Muscle of back (tissue), 13 donors: Measurements from ENCODE around the gene KLHDC7A. TPM values are rescaled to one million over a fixed set of nuclear protein-coding genes. Genes with fewer than 3 reads are reported as not detected.
"Not testable (repeated sequence)": the region's sequence is repeated elsewhere in the genome, so short reads cannot be mapped to it uniquely, and the experiment has no call there.

ENCODE experiments used
- DNase-seq, 3 donors: peaks; one replicate each; pipeline versions ENCODE4 v3.0.0 to v3.0.0-alpha.2; 2013
- long read RNA-seq, 9 donors: transcript quantifications; one replicate each; lab custom pipeline, GENCODE V29; 2026
- polyA plus RNA-seq, 10 donors: library from polyadenylated mRNA; unstranded; fragments of 120-200 nt; gene quantifications; one replicate each; pipeline ENCODE4 v1.2.1, GENCODE V29; 2013; ENCODE audit not compliant: insufficient read length in 10 of 10

Gene KLHDC7A
- polyA plus RNA-seq, result under 1 TPM in 2 of 10 donors, not detected in 8; 0.03 to 0.04 TPM
- long read RNA-seq, donor 1, result 0 reads
- long read RNA-seq, donor 2, result 0 reads
- long read RNA-seq, donor 3, result 0 reads
- long read RNA-seq, donor 4, result 0 reads
- long read RNA-seq, donor 5, full-length matches to known transcripts, result 1 of 1 reads
- long read RNA-seq, donor 5, partial matches to known transcripts, result 0 of 1 reads
- long read RNA-seq, donor 5, other reads (novel, unspliced or antisense), result 0 of 1 reads
- long read RNA-seq, donor 6, result 0 reads
- long read RNA-seq, donor 7, result 0 reads
- long read RNA-seq, donor 8, result 0 reads
- long read RNA-seq, donor 9, result 0 reads

- DNase-seq, result no peak
Measured at GRCh38 chr1:18480315-18481189, at the start of gene KLHDC7A. TSS of gene KLHDC7A (plus strand) at chr1:18480930. CDS start at chr1:18480982, 52 bp downstream.

DNA sequence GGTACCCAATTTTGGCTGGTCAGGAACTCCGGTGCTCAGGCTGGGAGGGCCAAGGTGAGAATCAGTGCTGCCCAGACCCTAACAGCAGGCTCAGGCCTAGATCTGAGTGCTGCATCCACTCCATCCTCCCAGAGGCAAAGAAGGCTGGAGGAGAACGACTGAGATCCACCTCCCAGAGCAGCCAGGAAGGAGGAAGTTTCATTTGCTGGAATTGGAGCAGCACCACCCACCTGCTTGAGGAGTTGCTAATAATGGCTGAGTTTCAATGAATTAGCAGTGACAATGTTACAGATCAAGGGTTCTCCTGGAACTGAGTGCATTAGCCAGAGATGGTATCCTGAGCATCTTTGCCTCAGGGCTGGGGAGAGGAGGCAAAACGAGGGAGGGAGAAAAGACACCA, 46.7 kb upstream of the KLHDC7A start:
- DNase-seq, result no peak

DNA sequence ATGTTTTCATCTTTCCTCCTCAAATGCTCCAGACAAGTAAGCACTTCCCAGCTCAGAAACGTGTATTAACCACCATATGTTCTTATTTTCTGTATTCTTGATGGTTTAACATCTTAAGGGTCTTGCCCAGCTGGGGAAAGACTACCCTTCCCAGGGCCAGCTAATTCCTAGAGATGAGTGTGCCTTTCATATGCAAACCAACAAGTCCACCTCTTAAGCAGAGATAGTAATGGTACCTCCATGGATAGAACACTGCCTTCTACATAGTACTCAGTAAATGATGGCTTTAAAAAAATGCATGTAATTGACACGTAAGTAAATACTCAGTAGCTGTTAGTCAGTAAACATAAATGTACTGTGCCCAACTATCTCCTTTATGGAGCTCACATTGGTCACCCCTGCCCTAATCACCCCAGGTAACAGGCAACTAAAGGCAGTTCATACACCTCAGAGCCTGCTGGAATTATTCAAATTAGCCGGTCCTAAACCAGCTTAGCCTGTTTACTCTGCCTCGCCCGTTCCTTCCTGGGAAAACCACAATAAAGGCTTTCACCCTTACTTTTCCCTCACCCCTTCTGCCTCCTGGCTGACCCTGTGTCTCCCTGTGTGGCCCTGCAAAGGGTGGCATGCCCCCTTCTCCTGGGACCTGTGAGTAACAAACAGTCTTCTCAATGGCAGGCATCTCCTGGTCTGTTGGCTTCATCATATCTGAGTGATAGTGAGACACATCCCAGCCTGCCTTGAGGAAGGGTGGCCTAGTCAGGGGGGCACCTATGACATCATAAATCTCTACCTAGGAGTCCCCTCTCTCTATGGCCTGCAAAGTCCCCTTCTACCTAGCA, 40.1 kb upstream of the KLHDC7A start:
- DNase-seq, result no peak

GRCh38 chr1:18443587-18444520, 36.9 kb upstream of the KLHDC7A start:
- no peak for DNase-seq

GRCh38 chr1:18444563-18444962, 36.2 kb upstream of the KLHDC7A start:
- DNase-seq, result no peak

DNA sequence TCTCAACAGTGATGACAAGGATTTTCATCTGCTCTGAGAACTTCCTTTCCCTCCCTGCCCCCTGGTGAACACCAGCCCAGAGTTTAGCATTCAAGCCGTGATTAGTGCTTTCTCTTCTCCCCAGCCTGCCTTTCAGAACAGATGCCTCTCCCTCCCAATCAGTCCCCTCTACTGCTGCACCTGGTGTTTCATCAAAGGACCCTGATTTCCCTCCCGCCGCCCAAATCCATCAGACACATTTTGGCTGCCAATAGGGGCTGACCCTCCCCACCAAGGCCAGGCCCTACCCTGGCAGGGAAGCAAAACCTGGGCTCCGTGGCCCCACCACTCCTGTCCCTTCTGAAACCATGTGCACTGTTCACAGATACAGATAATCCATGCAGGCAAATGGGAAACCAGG, 34.0 kb upstream of the KLHDC7A start:
- no peak for DNase-seq

- DNase-seq, result no peak
Measured at GRCh38 chr1:18447509-18448220, 33.1 kb upstream of the KLHDC7A start.

DNA sequence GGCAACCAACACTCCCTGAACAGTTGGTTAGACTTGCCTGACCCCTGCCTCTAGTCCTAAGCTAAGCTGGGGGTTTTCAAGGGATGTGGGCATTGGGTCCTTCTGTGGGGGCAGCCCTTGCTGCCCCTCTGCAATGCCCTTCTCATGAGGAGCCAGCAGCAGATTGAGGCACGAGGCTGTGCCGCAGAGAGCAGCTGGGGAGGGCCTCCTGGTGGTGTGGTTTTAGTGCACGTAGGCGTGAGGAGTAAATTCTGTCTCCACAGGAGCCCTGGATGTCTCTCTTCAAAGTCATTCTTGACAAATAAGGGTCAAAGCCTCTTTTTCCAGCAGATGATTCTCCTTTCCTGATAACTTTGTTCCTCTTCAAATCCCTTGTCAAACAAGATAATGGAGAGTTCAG, 31.8 kb upstream of the KLHDC7A start:
- no peak for DNase-seq

DNA sequence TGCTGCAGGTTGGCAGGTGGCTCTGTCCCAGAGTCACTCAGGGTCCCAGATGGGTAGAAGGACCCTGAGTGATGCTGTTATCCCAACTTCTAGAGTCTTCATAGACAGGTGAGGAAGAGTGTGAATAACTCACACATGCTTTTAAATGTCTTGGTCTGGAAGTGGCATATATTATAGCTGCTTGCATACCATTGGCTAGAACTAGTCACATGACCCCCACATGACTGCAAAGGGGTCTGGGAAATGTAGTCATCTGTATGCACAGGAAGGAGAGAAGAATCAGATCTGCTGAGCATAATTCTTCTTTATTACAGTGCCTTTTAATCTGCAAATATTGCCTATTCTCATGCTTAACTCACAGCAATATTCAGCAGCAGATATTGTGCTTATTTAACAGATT, 28.2 kb upstream of the KLHDC7A start:
- peak in 1 of 3 donors; percentile 11 for DNase-seq

DNA sequence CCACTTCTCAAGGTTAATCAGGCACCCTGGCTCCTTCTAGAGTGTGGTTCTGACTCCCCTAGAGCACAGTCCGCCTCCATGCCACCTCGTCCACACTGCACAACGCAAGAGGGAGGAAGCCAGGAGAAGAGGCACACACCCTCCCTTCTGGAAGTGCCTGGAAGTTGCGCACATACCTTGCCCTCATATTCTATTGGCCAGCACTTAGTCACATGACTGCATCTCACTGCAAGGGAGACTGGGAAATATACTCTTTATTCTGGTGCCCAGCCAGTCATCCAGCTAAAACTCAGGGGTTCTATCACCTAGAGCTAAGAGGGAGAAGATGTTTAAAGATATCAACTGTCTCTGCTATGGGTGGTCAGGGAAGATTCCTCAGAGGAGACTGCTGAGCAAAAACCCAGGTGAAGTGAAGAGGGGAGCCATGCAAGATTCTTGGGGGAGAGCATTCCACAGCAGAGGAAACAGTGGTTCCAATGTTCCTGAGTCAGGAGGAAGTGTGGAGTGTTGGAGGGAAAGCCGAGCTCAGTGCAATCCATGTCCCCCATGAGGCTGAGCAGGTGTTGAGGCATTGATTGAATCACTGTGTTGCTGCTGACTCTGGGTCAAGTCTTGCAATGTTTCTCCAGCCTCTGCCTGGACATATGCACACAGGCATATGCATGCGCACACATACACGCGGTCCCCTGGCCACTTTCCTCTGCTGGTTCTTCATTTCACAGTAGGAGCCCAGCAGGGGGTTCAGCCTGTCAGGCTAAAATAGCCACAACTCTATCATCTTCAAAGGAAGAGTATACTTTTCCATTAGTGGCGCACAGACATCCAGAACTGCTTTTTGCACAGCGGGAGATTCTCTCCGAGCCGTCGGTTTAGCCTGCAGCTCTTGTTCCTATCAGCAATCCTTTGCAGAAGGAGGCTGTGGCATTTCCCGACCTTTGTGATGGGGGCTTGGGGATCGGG, 22.3 kb upstream of the KLHDC7A start:
- DNase-seq, result no peak

GRCh38 chr1:18461656-18462055, 19.1 kb upstream of the KLHDC7A start:
- no peak for DNase-seq

- not testable (repeated sequence) for DNase-seq
Measured at GRCh38 chr1:18462517-18462916, 18.2 kb upstream of the KLHDC7A start.

DNA sequence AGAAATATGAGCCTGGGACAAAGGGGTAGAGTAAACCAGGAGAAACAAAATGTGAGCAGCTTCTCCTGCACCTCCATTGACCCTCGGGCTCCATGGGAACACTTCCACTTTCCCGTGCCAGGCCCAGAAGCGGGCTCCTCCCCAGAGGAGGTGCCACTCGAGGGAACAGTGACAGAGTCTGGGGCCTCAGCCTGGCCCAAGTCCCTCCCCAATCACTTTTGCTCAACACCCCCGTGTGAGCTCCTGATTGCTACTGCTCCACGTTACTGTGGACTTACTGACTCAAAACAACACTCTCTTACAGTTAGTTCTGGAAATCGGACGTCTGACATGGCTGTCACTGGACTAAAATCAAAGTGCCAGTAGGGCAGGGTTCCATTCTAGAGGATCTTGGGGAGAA, 17.7 kb upstream of the KLHDC7A start:
- DNase-seq, result no peak

DNA sequence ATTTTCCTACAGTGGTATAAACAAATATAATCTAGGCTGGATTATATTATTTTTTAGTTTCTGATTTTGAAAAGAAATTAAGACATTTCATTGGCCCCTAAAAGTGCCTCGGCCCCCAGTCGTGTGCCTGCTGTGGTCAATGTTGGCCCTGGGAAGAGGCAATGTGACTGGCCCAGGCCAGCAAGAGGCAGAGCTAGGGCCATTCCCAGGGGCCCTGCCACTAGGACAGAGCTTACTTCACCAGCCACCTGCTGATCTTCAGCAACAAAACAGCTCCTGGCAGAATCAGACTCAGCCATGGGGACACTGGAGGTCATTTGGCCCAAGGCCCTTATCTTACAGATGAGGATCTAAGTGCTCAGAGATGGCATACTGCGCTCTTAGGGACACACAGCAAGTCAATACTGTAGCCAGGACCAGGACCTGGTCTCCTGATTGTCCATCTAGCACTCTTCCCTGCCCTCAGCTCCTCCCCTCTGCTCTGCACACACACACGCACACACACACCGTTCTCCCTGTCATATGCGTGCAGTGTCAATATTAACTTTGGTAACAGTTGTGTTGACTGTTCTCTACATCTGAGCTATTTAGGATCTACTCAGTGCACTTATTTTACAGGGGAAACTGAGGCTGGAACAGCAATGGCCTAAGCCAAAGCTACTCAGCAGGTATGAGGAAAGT, 16.6 kb upstream of the KLHDC7A start:
- DNase-seq, result no peak

- no peak for DNase-seq
Measured at GRCh38 chr1:18464665-18465050, 16.1 kb upstream of the KLHDC7A start.

DNA sequence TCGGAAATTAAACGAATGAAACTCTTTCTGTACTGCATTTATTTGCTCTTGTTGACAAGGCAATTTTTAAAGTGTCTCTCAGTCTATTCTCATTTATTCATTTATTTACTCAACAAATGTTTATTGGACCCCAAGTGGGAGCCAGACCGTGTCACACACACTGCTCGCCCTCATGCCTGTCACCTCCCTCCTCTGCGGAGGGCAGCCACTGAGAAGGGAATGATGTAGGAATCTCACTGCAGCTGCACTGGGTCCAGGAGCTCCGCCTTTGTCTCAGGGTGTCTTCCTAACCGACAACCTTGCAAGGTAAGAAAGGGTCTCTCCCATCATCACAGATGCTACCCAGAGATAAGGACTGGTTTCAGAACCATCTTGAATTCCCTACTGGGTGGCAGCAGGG, 14.1 kb upstream of the KLHDC7A start:
- DNase-seq, result no peak

DNA sequence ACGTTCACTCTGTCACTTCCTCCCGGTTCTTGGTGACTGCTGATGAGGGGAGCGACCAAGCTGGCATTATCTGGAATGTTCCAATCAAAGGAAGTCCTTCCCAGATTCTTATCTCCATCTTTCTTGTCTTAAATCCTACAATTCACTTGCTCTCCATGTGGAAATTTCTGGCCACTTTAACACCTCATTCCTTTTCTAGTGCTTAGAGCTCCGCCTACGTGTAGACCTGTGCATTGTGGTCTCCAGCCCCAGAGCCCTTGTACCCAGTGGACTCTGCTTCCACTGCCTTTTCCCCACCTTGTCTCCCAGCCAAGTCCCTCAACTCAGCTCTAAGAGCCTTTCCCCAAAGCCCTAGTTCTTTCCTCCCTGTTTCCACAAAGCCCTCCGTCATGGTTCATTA, 12.2 kb upstream of the KLHDC7A start:
- no peak for DNase-seq

- DNase-seq, result no peak
Measured at GRCh38 chr1:18469514-18469913, 11.2 kb upstream of the KLHDC7A start.
